GM19397 (cell line): ENCODE results near the gene HINT3.
"Not testable (repeated sequence)": the region's sequence is repeated elsewhere in the genome, so short reads cannot be mapped to it uniquely, and the experiment has no call there.

Experiments
- ATAC-seq: cut with Tn5 transposase; IDR thresholded peaks from one replicate; pipeline ENCODE4 v1.9.1; 2021; ENCODE audit warnings: mild to moderate bottlenecking, moderate library complexity; ENCODE audit not compliant: unreplicated experiment

HINT3 gene

DNA sequence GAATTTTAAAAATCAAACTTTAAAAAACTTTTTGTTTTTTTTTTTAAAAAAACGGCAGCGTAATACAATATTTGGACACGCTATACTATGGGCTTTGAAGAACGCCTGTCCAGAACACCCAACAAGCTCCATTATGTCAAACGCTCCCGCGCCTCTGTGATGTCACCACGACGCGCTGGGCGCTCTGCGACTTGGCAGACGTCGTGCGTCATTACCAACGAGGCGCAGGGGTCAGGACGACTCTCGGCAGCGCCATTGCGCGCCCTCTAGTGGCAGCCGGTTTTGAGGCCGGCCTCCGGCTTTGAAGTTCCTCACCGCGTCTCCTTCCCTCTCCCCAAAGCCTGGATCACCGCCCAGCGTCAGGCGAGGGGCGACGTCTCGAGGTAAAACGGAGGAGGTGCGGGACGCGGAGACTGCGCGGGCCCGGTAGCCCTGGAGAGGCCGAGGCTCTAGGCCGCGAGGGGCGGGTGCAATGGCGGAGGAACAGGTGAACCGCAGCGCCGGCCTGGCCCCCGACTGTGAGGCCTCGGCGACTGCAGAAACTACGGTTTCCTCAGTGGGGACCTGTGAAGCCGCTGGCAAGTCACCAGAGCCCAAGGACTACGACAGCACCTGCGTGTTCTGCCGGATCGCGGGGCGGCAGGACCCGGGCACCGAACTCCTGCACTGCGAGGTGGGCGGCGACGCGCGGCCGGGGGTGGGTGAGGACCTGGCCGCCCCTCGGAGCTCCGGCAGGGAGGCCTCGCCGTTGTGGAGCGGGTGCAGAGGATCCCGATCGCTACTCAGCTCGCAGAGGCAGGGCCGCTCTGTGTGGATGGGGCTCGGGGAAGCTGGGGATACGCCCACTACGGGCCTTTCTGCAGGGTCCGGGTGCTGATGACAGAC is at the start of gene HINT3:
Gene HINT3, plus strand, starts transcription at position 265 of the 885 bp plus-strand sequence. Its CDS starts 208 bp downstream, at position 473.
- peak; percentile 90 for ATAC-seq

DNA sequence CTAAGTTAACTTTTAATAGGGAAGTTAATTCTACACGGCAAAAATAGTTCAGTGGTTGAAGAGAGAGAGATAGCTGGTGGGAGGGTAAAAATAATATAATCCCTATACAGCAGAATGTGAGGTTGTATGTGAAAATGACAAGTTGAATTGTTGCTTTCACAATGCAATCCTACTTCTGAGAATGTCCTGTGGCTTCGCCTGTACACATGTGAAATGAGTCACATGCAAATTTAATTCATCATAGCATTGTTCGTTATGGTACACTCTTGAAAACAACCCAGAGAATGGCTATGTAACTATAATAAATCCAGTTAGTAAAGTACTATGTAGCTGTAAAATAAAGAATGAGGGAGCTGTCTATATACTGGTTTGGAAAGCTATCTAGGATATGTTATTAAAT is 46.0 kb upstream of the HINT3 start:
- ATAC-seq, result peak; percentile 97

GRCh38 chr6:125911051-125911451 is 45.5 kb upstream of the HINT3 start:
- not testable (repeated sequence) for ATAC-seq

DNA sequence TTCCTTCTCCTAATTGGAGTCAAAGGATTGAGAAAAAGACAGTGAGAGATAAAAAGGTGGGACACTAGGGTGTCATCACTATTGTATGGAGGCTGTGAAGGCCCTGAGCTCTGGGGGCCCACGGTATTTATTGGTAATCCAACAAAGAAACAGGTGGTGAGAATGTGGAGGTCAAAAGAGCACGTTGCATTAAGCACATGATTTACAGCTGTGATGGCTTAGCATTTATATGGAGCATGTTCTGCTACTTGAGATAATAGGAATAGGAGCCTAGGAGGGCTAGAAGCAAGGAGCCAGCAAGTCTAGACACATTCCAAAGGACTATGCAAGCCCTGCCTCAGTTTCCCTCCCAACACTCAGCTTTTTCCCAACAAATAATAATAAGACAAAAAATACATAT is 44.1 kb upstream of the HINT3 start:
- not testable (repeated sequence) for ATAC-seq

- ATAC-seq, result no peak
These were observed 43.4 kb upstream of the HINT3 start for GRCh38 chr6:125913145-125913544.

GRCh38 chr6:125913864-125914351 is 42.7 kb upstream of the HINT3 start:
- ATAC-seq, result no peak

DNA sequence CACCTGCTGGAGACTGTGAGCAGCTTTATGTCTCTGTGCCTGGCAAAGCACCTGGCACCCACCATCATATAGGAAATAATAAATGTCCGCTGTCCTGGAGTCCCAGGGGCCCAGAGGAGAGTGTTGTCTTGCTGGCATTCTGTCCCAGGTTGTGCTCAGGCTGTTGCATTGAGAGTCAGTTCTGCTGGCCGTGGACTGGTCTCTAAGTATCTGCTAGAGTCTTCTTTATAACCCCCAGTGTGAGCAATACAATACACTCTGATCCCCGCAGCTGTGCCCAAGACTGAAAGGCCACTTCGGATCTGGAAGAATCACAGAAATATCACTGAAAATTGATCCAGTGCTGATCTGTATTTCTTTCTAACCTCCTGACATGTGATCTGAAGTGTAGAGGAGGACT is 38.3 kb upstream of the HINT3 start:
- no peak for ATAC-seq

GRCh38 chr6:125918681-125919566 is 37.6 kb upstream of the HINT3 start:
- peak; percentile 95 for ATAC-seq

DNA sequence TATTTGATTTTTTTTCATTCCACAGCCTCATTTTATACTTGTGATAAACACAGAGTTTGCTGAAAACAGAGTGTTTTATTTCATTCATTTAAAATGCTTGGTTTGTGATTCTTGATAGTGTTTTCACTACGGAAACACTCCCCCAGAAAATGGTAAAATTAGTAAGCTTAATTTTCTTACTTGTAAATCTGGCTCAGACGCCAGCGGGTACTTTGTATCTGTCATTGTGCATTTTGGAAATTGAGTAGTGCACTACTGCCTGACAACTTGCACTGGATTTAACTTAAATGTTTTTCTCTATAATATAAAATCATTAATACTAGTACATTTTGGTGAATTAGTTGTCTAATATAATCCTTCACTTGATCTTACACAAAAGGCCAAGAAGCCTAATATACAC is 37.0 kb upstream of the HINT3 start:
- ATAC-seq, result no peak

GRCh38 chr6:125922322-125922860 is 34.2 kb upstream of the HINT3 start:
- no peak for ATAC-seq

- ATAC-seq, result no peak
These were observed 33.1 kb upstream of the HINT3 start for GRCh38 chr6:125923366-125923877.

- ATAC-seq, result no peak
These were observed 32.4 kb upstream of the HINT3 start for GRCh38 chr6:125924169-125924568.

- ATAC-seq, result no peak
These were observed 31.7 kb upstream of the HINT3 start for GRCh38 chr6:125924697-125925358.

DNA sequence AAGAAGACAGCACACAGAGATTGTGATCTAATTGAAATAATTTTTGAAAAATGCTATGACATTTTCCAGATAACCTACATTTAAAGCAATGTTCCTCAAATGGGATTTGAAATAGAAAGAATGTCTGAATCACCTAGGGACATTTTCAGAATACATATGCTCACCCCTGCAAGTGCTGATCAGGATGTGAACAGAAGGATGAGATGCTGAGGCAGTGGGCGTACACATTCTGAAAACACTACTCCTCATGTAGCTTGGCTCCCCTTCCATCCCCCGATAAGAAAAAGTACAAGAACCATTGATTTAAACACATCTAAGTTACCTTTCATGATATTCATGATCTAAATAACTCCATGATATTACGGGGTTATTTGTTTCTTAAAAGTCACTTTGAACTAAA is 29.9 kb upstream of the HINT3 start:
- ATAC-seq, result no peak

- ATAC-seq, result no peak
These were observed 28.8 kb upstream of the HINT3 start for GRCh38 chr6:125927761-125928160.

GRCh38 chr6:125930765-125931418 is 25.7 kb upstream of the HINT3 start:
- ATAC-seq, result no peak

DNA sequence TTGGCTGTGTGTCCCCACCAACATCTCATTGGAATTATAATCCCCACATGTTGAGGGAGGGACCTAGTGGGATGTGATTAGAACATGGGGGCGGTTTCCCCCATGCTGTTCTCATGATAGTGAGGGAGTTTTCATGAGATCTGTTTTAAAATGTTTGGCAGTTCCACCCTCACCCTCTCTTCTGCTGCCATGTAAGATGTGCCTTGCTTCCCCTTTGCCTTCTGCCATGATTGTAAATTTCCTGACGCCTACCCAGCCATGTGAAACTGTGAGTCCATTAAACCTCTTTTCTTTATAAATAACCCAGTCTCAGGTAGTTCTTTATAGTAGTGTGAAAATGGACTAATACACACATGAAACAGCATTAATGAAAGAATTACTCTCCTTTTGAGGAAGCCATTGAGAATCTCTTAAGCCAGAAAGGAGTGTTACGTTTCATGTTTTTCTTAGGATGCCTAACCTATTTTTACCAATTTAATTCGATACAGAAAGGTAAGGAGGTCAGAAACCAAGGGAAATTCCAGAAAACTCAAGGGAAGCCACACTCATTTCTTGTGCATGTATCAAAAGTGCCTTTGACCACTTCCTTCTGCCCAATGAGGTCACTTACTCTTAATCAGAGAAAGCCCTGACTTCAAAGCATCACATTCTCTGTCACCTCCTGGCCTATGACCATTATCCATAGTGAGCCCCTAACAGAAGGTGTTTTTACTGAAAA is 24.7 kb upstream of the HINT3 start:
- peak; percentile 75 for ATAC-seq

- peak; percentile 17 for ATAC-seq
These were observed 24.1 kb upstream of the HINT3 start for GRCh38 chr6:125932451-125932795.

- not testable (repeated sequence) for ATAC-seq
These were observed 21.1 kb upstream of the HINT3 start for GRCh38 chr6:125935520-125935919.
